Sciatic nerve (tissue), 2 donors: Measurements from ENCODE around the gene LAMA3. TPM values are rescaled to one million over a fixed set of nuclear protein-coding genes. Genes with fewer than 3 reads are reported as not detected.

Source experiments
- ATAC-seq: fragments of 200-7000 bp; cut with Tn5 transposase; one replicate; pipeline ENCODE4 v1.9.1; 2020; ENCODE audit warnings: mild to moderate bottlenecking, moderate library complexity
- DNase-seq: peaks from one replicate; pipeline ENCODE4 v3.0.0-alpha.2; 2020; ENCODE audit warnings: low spot score
- intact Hi-C: fragments of 100-400 bp; cut with DNase I; formaldehyde crosslinking; loops from one replicate; pipeline ENCODE4 v1.14.2; 2022
- total RNA-seq: library from RNA; stranded (reverse); fragmentation: NEBNext Ultra II Directional; extraction: Animal tissue kit (Norgen Biotek cat#: 25700); gene quantifications from one replicate; pipeline ENCODE4 v1.2.1, GENCODE V29; 2021
- donor health status: DM: no; HTN: no; CAD: no.
- donor health status: DM: no; HTN: no; CAD: no.

LAMA3 gene
- total RNA-seq, 1 donor from 2014 or later, result 47.3 TPM

- no peak for ATAC-seq
- intact Hi-C loops, result no loop called here
- DNase-seq, result no peak
These were observed 113.6 kb downstream of the LAMA3 start for GRCh38 chr18:23802817-23803216.

DNA sequence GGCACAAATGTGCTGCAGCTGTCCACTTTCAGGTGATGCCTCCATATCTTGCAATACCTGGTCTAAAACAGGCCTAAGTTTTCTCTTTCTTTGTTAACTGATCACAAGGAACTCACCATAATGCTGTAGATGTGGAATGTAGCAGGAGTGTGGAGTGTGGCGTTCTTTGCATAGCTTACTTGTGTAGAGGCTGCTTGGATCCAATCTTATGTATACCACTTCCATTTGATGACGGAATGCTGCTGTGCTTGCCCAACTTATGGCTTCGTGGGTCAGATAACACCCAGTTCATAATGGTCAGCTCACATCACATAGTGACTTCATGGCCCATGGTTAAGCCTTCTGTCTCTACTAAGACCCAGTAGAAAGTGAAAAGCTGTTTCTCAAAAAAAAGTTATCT, 114.5 kb downstream of the LAMA3 start:
- no peak for DNase-seq
- no peak for ATAC-seq
- intact Hi-C loops, result no loop called here

- intact Hi-C loops, result no loop called here
- DNase-seq (no peak), ATAC-seq (no peak)
These were observed 116.6 kb downstream of the LAMA3 start for GRCh38 chr18:23805898-23806297.

GRCh38 chr18:23809415-23809814, 120.2 kb downstream of the LAMA3 start:
- DNase-seq (no peak), ATAC-seq (no peak)
- intact Hi-C loops, result no loop called here

DNA sequence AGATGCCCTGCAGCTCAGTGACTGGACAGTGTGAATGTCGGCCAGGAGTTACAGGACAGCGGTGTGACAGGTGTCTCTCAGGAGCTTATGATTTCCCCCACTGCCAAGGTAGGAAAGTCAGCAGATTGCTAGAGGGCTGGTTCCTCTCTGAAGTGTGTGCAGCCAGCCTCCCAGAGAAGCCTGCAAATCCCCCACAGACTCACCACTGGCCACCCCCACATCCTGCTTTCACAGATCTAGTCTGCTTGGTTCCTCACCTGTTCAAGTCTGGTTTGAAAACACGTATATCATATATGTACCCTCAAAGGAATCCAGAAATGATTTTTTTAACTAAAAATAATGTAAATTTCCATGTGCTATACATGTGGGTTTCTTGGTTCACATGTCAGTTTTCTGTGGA, 121.1 kb downstream of the LAMA3 start:
- ATAC-seq (no peak), DNase-seq (no peak)
- intact Hi-C loops, result loop anchor here (5.0 kb wide), 1 partner anchor 188 kb away; no protein-coding TSS in a partner anchor

- DNase-seq, result no peak
- no peak for ATAC-seq
- intact Hi-C loops, result loop anchor here (5.0 kb wide), 1 partner anchor 189 kb away; no protein-coding TSS in a partner anchor
These were observed 121.9 kb downstream of the LAMA3 start for GRCh38 chr18:23811176-23811575.

GRCh38 chr18:23812546-23813440, 123.5 kb downstream of the LAMA3 start:
- DNase-seq, result no peak
- peak; percentile 35 for ATAC-seq
- intact Hi-C loops, result loop anchor here (5.0 kb wide), 1 partner anchor 190 kb away; no protein-coding TSS in a partner anchor

DNA sequence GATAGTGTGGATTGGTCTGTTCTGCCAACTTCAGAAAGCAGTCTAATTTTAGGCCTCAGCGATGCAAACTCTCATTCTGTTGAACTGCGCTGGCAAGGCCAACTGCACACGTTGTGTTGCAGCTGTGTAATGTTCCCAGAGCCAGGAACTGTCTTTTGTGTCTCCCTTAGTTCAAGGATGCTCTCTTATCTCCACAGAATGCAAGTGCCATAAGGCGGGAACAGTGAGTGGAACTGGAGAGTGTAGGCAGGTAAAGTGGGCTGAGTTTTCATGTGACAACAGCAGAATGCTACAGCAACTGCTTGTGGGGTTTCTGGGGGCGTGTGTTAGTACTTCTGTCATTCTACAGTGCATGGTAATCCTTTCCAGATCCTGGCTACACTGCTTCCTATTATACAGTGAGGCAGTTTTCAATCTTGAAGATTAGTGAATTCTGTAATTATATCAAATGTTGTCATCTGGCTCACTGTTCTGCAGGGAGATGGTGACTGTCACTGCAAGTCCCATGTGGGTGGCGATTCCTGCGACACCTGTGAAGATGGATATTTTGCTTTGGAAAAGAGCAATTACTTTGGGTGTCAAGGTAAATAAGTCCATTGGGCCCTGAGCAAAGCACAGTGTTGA, 125.8 kb downstream of the LAMA3 start:
- intact Hi-C loops, result loop anchor here (5.0 kb wide), 1 partner anchor 193 kb away; no protein-coding TSS in a partner anchor
- DNase-seq, result no peak
- ATAC-seq, result no peak

DNA sequence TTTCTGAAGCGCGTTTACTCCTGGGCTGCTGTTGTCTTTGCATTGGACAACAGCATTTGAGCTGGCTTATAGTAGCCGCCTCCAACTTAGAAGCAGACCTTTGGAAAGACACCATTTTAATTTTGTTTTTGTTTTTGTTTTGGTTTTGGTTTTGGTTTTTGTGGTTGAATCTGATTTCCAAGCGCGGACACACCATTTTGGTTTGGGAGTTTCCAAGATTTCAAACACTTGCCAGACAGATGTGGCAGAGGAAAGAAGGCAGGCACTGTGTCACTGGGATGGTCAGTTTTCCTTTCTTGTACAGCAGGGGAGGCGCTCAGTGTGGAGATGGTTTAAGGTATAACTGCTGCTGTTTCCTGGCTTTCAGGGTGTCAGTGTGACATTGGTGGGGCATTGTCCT, 126.8 kb downstream of the LAMA3 start:
- ATAC-seq (no peak), DNase-seq (no peak)
- intact Hi-C loops, result no loop called here

- DNase-seq (no peak), ATAC-seq (no peak)
- intact Hi-C loops, result no loop called here
These were observed 127.5 kb downstream of the LAMA3 start for GRCh38 chr18:23816740-23817139.

DNA sequence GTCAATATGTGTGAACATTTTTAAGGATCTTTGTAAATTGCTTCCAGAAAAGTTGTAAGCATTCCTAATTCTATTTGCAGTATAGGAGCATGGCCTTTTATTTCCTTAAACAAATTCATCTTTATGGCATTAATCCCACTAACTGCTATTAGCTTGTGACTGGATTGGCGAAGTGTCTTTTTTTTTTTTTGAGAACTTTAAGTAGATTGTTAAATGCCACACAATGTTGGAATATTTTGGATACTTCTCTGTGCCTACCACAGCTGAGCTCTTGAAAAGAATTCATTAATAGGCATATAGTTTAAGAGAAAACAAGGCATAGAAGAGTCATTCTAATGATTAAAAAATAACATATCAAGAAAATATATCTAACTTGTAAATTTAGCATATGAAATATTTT, 129.7 kb downstream of the LAMA3 start:
- intact Hi-C loops, result no loop called here
- no peak for DNase-seq
- ATAC-seq, result no peak

GRCh38 chr18:23822590-23823385, 133.5 kb downstream of the LAMA3 start:
- intact Hi-C loops, result no loop called here
- DNase-seq (no peak), ATAC-seq (no peak)

DNA sequence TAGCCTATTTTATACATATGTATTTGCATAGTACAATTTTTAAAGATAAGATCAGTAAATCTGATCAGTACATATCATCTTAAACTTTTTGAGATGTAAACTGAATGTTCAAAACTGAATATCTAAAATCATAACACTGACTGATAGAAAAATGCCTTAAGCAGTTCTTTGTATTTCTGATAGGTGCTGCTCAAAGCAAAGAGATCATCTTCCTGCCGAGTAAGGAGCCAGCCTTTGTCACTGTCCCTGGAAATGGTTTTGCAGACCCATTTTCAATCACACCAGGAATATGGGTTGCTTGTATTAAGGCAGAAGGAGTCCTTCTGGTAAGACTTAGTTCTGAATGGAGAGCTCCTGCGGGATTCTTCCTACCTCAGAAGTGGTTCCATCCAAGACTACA, 135.0 kb downstream of the LAMA3 start:
- ATAC-seq (no peak), DNase-seq (no peak)
- intact Hi-C loops, result no loop called here

GRCh38 chr18:23824669-23825068, 135.4 kb downstream of the LAMA3 start:
- no peak for DNase-seq
- intact Hi-C loops, result no loop called here
- ATAC-seq, result no peak

- intact Hi-C loops, result no loop called here
- ATAC-seq (no peak), DNase-seq (no peak)
These were observed 136.2 kb downstream of the LAMA3 start for GRCh38 chr18:23825496-23825895.

DNA sequence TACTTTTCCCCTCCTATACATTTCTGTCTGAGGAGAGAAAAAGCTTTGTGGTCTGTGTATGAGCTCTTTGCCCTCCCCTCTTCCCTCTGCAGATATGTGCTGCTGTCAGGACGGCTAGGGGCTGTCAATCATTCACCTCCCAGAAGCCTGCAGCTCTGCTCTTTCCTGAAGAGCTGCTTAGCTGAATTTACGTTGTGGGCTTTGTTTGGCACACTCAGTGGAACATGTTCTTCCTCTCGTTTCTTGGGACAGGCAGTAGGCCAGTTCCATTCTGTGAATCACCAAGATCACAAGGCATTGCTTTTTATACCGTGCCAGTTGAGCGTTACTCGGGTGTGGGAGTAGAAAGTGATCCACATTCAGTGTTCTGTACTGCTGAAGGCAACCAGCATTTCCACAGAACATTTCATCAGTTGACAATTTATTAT, 136.7 kb downstream of the LAMA3 start:
- intact Hi-C loops, result no loop called here
- no peak for DNase-seq
- ATAC-seq, result peak; percentile 96

DNA sequence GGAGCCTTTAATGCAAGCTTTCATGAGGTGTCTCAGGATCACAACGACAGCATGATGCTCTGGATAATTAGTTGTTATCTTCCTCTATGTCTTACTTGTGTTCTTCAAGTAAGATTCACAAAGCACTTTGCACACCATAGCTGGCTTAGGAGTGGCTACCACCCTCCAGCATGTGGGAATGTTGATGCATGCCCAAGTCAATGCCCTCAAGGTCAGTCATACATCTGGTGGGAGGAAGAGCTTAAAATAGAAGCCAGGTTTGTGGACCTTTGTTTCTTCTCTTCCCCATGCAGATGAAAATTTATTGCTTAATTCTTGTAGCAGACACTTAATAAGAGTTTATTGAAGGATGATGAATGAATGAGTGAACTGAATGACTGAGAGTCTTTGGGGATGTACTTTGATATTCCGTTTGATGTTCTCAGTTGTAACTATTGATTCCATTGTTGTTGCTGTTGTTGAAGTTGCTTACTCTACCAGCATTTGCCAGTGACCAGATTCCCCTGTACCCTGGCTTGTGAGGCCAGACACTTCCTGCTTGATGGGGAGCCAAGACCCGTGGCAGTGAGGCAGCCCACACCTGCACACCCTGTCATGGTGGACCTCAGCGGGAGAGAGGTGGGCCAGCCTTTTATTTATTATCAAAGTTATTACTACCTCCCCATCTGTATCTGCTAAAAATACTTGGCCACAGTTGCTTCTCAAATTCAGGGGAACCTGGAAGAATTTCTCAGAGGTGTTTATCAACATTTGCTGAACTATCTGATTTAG, 137.8 kb downstream of the LAMA3 start:
- intact Hi-C loops, result no loop called here
- no peak for ATAC-seq

DNA sequence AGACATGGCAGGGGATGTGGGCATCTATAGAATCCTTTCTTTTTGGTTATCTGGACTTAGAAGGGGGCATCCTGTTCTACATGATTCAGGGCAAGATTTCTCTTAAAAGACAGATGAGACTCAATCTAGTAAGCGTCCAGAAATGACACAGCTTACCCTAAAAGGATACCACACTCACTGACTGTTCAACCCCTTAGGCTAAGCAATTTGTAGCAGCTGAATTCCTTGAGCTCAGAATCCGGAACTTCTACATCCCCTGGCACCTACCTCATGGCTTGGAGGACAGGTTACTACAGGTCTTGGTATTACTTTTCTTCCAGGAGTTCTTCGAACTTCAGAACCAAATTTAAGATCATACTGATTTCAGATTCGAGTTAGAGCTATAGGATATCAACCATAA, 138.4 kb downstream of the LAMA3 start:
- intact Hi-C loops, result no loop called here
- DNase-seq (no peak), ATAC-seq (no peak)

More for the DNA sequence above, 137.8 kb downstream of the LAMA3 start:
- DNase-seq, result no peak

DNA sequence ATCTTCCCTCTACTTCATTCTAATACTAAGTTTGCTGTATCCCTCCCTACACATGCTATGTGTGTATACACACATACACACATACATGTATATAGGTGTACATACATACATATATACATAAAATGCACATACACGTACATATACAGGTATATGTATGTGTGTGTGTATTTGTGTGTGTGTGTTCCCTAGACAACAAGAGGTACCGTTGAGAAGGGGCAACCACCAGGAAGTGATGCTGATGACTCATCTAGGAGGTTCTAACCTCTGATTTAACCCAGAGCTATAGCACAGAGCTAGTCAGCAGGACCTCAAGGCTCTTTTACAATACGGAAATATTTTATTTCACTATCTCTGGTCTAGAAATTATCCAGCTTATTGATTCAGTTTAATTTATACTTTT, 139.2 kb downstream of the LAMA3 start:
- intact Hi-C loops, result no loop called here
- ATAC-seq (no peak), DNase-seq (no peak)
